Glutamatergic neuron (in vitro differentiated cells): ENCODE measurements around the gene STX5. TPM values are rescaled to one million over a fixed set of nuclear protein-coding genes. Genes with fewer than 3 reads are reported as not detected.

ENCODE experiments used
- DNase-seq: peaks from one replicate; pipeline ENCODE4 v3.0.0; 2022
- H3K27ac Mint-ChIP-seq: one replicate; pipeline ENCODE4 v1.8.0; 2020; ENCODE audit warnings: mild to moderate bottlenecking, mixed read lengths, inconsistent platforms; ENCODE audit not compliant: unreplicated experiment
- H3K27me3 Mint-ChIP-seq: one replicate; pipeline ENCODE4 v1.8.0; 2020; ENCODE audit warnings: mild to moderate bottlenecking, moderate library complexity, mixed read lengths, inconsistent platforms; ENCODE audit not compliant: unreplicated experiment
- H3K36me3 Mint-ChIP-seq: one replicate; pipeline ENCODE4 v1.8.0; 2020; ENCODE audit warnings: mild to moderate bottlenecking, mixed read lengths, inconsistent platforms; ENCODE audit not compliant: unreplicated experiment
- H3K4me1 Mint-ChIP-seq: one replicate; pipeline ENCODE4 v1.8.0; 2020; ENCODE audit warnings: mild to moderate bottlenecking, low read depth, mixed read lengths, inconsistent platforms; ENCODE audit not compliant: unreplicated experiment
- H3K4me3 Mint-ChIP-seq: one replicate; pipeline ENCODE4 v1.8.0; 2020; ENCODE audit warnings: mild to moderate bottlenecking, mixed read lengths, inconsistent platforms; ENCODE audit not compliant: unreplicated experiment
- H3K9me3 Mint-ChIP-seq: one replicate; pipeline ENCODE4 v1.8.0; 2020; ENCODE audit warnings: mild to moderate bottlenecking, moderate library complexity, mixed read lengths, inconsistent platforms; ENCODE audit not compliant: unreplicated experiment
- long read RNA-seq: library from polyadenylated mRNA; unstranded; transcript quantifications from one replicate; pipeline ENCODE4 v2.0.0, GENCODE V29; 2020; ENCODE audit not compliant: unreplicated experiment
- total RNA-seq: library from RNA; stranded (reverse); fragmentation: NEBNext Ultra II Directional; extraction: Animal tissue kit (Norgen Biotek cat#: 25700); gene quantifications from one replicate; pipeline ENCODE4 v1.2.1, GENCODE V29; 2021; ENCODE audit not compliant: unreplicated experiment
- TF ChIP-seq, protein P1 (sequence below): fragments of 200-600 bp; sonication (generic); IDR thresholded peaks from one replicate; pipeline ENCODE4 v1.5.0; 2021; ENCODE audit not compliant: partially characterized antibody, unreplicated experiment

STX5 gene, protein sequence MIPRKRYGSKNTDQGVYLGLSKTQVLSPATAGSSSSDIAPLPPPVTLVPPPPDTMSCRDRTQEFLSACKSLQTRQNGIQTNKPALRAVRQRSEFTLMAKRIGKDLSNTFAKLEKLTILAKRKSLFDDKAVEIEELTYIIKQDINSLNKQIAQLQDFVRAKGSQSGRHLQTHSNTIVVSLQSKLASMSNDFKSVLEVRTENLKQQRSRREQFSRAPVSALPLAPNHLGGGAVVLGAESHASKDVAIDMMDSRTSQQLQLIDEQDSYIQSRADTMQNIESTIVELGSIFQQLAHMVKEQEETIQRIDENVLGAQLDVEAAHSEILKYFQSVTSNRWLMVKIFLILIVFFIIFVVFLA
- 40.7 TPM for total RNA-seq
- long read RNA-seq, partial matches to known transcripts: 1 of 1 reads
- long read RNA-seq, other reads (novel, unspliced or antisense): 0 of 1 reads

DNA sequence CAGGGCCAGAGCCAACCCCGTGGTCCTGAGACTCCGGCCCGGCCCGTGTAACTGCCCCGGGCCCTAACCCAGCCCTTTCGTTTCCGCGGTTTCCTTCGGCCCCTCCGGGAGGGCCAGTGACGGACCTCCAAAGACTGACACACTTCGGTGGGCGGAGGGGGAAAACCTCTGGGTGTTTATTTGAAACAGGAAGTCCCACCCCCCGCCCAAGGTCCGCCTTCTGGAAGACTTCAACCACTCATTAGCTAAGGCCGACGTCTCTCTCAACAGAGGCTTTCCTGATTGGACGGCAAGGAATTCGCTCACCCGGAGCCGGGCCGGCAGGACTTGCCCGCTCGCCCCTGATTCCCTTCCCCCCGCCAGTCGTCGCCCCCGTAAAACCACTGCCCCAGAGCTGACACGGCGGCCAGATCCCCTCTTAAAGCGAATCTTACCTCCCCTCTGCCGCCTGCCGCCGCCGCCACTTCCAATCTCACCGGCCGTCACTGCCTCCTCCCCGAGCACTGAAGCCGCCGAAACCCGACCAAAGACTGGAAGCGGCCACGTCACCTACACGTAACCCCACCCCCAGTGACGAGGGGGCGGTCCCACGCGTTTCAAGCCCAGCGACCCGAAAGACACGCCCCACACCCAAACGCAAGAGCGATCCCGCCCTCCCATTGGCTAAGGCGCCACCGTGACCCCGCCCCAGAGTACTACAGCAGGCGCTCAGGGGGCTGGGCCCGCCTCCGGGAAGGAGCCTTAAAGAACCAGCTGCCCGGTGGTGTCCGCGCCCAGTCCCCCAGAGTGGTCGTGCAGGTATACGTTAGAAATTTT is at the start of gene STX5:
Gene STX5, minus strand, starts transcription at position 532 of the 816 bp plus-strand sequence. CDS start 808 bp downstream, outside the sequence.
- peak within 1 kb of the TSS; percentile 91 for H3K27ac Mint-ChIP-seq
- H3K36me3 Mint-ChIP-seq: peaks cover 4% of the 10 kb centered on the region
- peaks cover 7% of the 10 kb centered on the region for H3K27me3 Mint-ChIP-seq
- H3K4me1 Mint-ChIP-seq: no peaks in the 10 kb centered on the region
- peaks cover 6% of the 10 kb centered on the region for H3K9me3 Mint-ChIP-seq
- peak; percentile 99 for DNase-seq
- H3K4me3 Mint-ChIP-seq: peak within 1 kb of the TSS; percentile 94
- TF ChIP-seq, protein P1, sequence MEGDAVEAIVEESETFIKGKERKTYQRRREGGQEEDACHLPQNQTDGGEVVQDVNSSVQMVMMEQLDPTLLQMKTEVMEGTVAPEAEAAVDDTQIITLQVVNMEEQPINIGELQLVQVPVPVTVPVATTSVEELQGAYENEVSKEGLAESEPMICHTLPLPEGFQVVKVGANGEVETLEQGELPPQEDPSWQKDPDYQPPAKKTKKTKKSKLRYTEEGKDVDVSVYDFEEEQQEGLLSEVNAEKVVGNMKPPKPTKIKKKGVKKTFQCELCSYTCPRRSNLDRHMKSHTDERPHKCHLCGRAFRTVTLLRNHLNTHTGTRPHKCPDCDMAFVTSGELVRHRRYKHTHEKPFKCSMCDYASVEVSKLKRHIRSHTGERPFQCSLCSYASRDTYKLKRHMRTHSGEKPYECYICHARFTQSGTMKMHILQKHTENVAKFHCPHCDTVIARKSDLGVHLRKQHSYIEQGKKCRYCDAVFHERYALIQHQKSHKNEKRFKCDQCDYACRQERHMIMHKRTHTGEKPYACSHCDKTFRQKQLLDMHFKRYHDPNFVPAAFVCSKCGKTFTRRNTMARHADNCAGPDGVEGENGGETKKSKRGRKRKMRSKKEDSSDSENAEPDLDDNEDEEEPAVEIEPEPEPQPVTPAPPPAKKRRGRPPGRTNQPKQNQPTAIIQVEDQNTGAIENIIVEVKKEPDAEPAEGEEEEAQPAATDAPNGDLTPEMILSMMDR: no peak

DNA sequence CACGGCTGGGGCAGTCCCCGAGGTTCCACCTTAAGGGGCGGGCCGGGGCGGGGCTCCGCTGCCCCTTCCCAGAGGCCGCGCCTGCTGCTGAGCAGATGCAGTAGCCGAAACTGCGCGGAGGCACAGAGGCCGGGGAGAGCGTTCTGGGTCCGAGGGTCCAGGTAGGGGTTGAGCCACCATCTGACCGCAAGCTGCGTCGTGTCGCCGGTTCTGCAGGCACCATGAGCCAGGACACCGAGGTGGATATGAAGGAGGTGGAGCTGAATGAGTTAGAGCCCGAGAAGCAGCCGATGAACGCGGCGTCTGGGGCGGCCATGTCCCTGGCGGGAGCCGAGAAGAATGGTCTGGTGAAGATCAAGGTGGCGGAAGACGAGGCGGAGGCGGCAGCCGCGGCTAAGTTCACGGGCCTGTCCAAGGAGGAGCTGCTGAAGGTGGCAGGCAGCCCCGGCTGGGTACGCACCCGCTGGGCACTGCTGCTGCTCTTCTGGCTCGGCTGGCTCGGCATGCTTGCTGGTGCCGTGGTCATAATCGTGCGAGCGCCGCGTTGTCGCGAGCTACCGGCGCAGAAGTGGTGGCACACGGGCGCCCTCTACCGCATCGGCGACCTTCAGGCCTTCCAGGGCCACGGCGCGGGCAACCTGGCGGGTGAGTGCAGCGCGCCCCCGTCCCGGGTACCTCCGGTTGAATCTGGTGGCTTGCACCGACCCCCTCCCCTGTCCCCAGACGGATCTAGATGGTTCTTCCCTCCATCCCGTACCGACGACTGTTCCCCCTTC is 49.1 kb upstream of the STX5 start, which contains the start of gene SLC3A2:
Gene SLC3A2, plus strand, starts transcription at position 94 of the 776 bp plus-strand sequence. Its CDS starts 128 bp downstream, at position 222.
- TF ChIP-seq, protein P1: peak; percentile 68
- H3K4me1 Mint-ChIP-seq: peaks cover 39% of the 10 kb centered on the region
- H3K27ac Mint-ChIP-seq: peak within 1 kb of the TSS; percentile 100
- H3K9me3 Mint-ChIP-seq: peaks cover 17% of the 10 kb centered on the region
- peak within 1 kb of the TSS; percentile 100 for H3K4me3 Mint-ChIP-seq
- no peaks in the 10 kb centered on the region for H3K36me3 Mint-ChIP-seq
- H3K27me3 Mint-ChIP-seq: peaks cover 17% of the 10 kb centered on the region
- DNase-seq: peak; percentile 90

GRCh38 chr11:62880231-62880802 is 48.5 kb upstream of the STX5 start:
- peak overlapping the region; percentile 100 for H3K27ac Mint-ChIP-seq
- peaks cover 17% of the 10 kb centered on the region for H3K27me3 Mint-ChIP-seq
- H3K4me1 Mint-ChIP-seq: peaks cover 38% of the 10 kb centered on the region
- no peaks in the 10 kb centered on the region for H3K36me3 Mint-ChIP-seq
- TF ChIP-seq, protein P1: no peak
- peak overlapping the region; percentile 100 for H3K4me3 Mint-ChIP-seq
- peak; percentile 25 for DNase-seq
- H3K9me3 Mint-ChIP-seq: peaks cover 17% of the 10 kb centered on the region

- DNase-seq: no peak
- peak overlapping the region; percentile 59 for H3K27ac Mint-ChIP-seq
- peaks cover 38% of the 10 kb centered on the region for H3K4me1 Mint-ChIP-seq
- TF ChIP-seq, protein P1: no peak
- peaks cover 17% of the 10 kb centered on the region for H3K27me3 Mint-ChIP-seq
- peaks cover 17% of the 10 kb centered on the region for H3K9me3 Mint-ChIP-seq
- H3K36me3 Mint-ChIP-seq: no peaks in the 10 kb centered on the region
- peak overlapping the region; percentile 100 for H3K4me3 Mint-ChIP-seq
These were observed 47.6 kb upstream of the STX5 start for GRCh38 chr11:62879235-62879978.
